Tibial nerve (tissue), 4 donors: ENCODE measurements around the gene REEP6. TPM values are rescaled to one million over a fixed set of nuclear protein-coding genes. Genes with fewer than 3 reads are reported as not detected.

ENCODE experiments used
- DNase-seq, 2 donors: peaks; one replicate each; pipeline ENCODE4 v3.0.0-alpha.2; 2019; ENCODE audit warnings: low spot score in 2 of 2
- H3K27ac ChIP-seq, 4 donors: fragments of 200-600 bp; sonication (generic) in 3 of 4; one replicate each; pipeline ENCODE4 v1.5.1; 2017 to 2019; ENCODE audit warnings: mild to moderate bottlenecking in 1 of 4
- H3K27me3 ChIP-seq, 2 donors: fragments of 200-600 bp; sonication (generic) in 1 of 2; one replicate each; pipeline versions ENCODE4 v1.5.1 to v1.6.0; 2017 to 2019
- H3K36me3 ChIP-seq, 3 donors: fragments of 200-600 bp; sonication (generic); one replicate each; pipeline ENCODE4 v1.5.1; 2018 to 2019
- H3K4me1 ChIP-seq, 4 donors: fragments of 200-600 bp; sonication (generic) in 3 of 4; one replicate each; pipeline ENCODE4 v1.5.1; 2017 to 2019
- H3K4me3 ChIP-seq, 4 donors: fragments of 200-600 bp; sonication (generic) in 3 of 4; one replicate each; pipeline ENCODE4 v1.5.1; 2017 to 2019; ENCODE audit warnings: mild to moderate bottlenecking in 1 of 4, moderate library complexity in 1 of 4
- H3K9me3 ChIP-seq, 4 donors: fragments of 200-600 bp; sonication (generic) in 3 of 4; one replicate each; pipeline ENCODE4 v1.5.1; 2017 to 2019
- CTCF ChIP-seq, 5 experiments: fragments of 200-600 bp in 3 of 5; fragments of 450-650 bp in 2 of 5; sonication (generic) in 3 of 5; IDR thresholded peaks; one replicate each; pipeline ENCODE4 v1.5.1; 2016 to 2019; ENCODE audit warnings: antibody characterized with exemption in 5 of 5, mild to moderate bottlenecking in 3 of 5, moderate library complexity in 2 of 5
- EP300 ChIP-seq, 2 donors: sonication (generic); formaldehyde crosslinking; IDR thresholded peaks; one replicate each; pipeline ENCODE4 v1.6.1; 2017; ENCODE audit warnings: antibody characterized with exemption in 2 of 2, mild to moderate bottlenecking in 1 of 2
- POLR2A ChIP-seq, 2 donors: fragments of 450-650 bp; IDR thresholded peaks; one replicate each; pipeline ENCODE4 v1.6.1; 2017; ENCODE audit warnings: antibody characterized with exemption in 2 of 2, mild to moderate bottlenecking in 2 of 2, moderate library complexity in 2 of 2
- WGBS, 2 donors: methylation state at CpG; one replicate each; pipeline ENCODE4 v1.1.5; 2018; 5-methylcytosine and 5-hydroxymethylcytosine counted together
- total RNA-seq, 4 donors: library from RNA; depleted of rRNA; stranded (reverse); fragments of >200 nt; gene quantifications; one replicate each; pipeline ENCODE4 v1.1.0, GENCODE V29; 2016

The REEP6 gene
- total RNA-seq, 4 donors from 2014 or later = 1.2 to 4.6 (median 2.9) TPM

GRCh38 chr19:1446713-1447481, 44.1 kb upstream of the REEP6 start:
- H3K4me1 ChIP-seq = peaks cover 0 to 50% (median 21%) of the 10 kb centered on the region in 4 donors
- peaks cover 0 to 13% (median 0%) of the 10 kb centered on the region in 3 donors for H3K36me3 ChIP-seq
- WGBS, 2 donors = 5 to 6% methylated on average over 44 of the region's 63 CpGs
- H3K4me3 ChIP-seq = peak overlapping the region in 2 of 4 donors; percentile 30 to 45
- H3K27ac ChIP-seq = no peak overlapping the region
- no peak for DNase-seq
- H3K27me3 ChIP-seq = peaks cover 0 to 66% of the 10 kb centered on the region in 2 donors
- no peak for TF ChIP-seq CTCF (IDR thresholded peaks at IDR 0.05)
- H3K9me3 ChIP-seq = no peaks in the 10 kb centered on the region

DNA sequence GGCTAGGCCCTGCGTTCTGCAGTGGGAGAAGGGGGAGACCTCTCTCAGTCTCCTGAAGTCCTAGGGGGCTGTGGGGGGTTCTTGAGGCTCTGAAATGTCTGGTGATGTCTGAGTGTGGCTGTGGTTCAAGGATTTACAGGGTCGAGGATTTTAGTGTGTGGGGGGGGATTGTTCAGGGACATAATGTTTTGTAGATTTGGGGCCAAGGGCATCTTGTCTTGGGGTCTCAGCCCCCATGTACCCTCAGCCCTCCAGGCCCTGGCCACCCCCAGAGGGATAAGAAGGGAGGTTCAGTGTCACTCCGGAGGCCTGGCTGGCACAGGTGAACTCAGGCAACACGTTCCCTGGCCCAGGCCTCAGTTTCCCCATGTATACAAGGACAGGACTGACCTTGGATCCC, 43.5 kb upstream of the REEP6 start:
- Histone ChIP-seq H3K4me1 (peaks cover 0 to 56% (median 24%) of the 10 kb centered on the region in 4 donors), H3K36me3 (peaks cover 0 to 7% (median 0%) of the 10 kb centered on the region in 3 donors), H3K9me3 (no peaks in the 10 kb centered on the region), H3K27me3 (peaks cover 0 to 72% of the 10 kb centered on the region in 2 donors), H3K27ac (no peak overlapping the region), H3K4me3 (no peak overlapping the region)
- 34 to 37% methylated on average over 4 of the region's 4 CpGs for whole genome bisulfite sequencing, 2 donors
- DNase-seq = no peak
- TF ChIP-seq POLR2A (IDR thresholded peaks at IDR 0.05) (no peak), CTCF (IDR thresholded peaks at IDR 0.05) (no peak), EP300 (IDR thresholded peaks at IDR 0.05) (no peak)

GRCh38 chr19:1447944-1448343, 43.0 kb upstream of the REEP6 start:
- Histone ChIP-seq H3K4me3 (no peak overlapping the region), H3K9me3 (no peaks in the 10 kb centered on the region), H3K27ac (no peak overlapping the region), H3K4me1 (peaks cover 0 to 60% (median 27%) of the 10 kb centered on the region in 4 donors), H3K36me3 (peaks cover 0 to 2% (median 0%) of the 10 kb centered on the region in 3 donors), H3K27me3 (peaks cover 0 to 76% of the 10 kb centered on the region in 2 donors)
- no peak for DNase-seq
- 83 to 89% methylated on average over 9 of the region's 9 CpGs for whole genome bisulfite sequencing, 2 donors
- TF ChIP-seq EP300 (IDR thresholded peaks at IDR 0.05) = no peak
- TF ChIP-seq CTCF (IDR thresholded peaks at IDR 0.05) = no peak
- no peak for TF ChIP-seq POLR2A (IDR thresholded peaks at IDR 0.05)

GRCh38 chr19:1449467-1450442, 41.2 kb upstream of the REEP6 start, which contains the start of gene APC2:
Gene APC2, plus strand, starts transcription at chr19:1450121. Its CDS starts 2,881 bp downstream, at chr19:1453002.
- 3 to 6% methylated on average over 53 to 66 of the region's 74 CpGs for WGBS, 2 donors

More at GRCh38 chr19:1449467-1450442, 41.2 kb upstream of the REEP6 start, which contains the start of gene APC2:
- Histone ChIP-seq H3K36me3 (no peaks in the 10 kb centered on the region), H3K9me3 (no peaks in the 10 kb centered on the region), H3K27ac (peak within 1 kb of the TSS in 2 of 4 donors; percentile 6 to 72), H3K27me3 (peaks cover 0 to 94% of the 10 kb centered on the region in 2 donors), H3K4me3 (peak within 1 kb of the TSS in 1 of 4 donors; percentile 16), H3K4me1 (peaks cover 0 to 70% (median 39%) of the 10 kb centered on the region in 4 donors)
- DNase-seq = no peak
- no peak for TF ChIP-seq EP300 (IDR thresholded peaks at IDR 0.05)
- TF ChIP-seq POLR2A (IDR thresholded peaks at IDR 0.05) = no peak
- TF ChIP-seq CTCF (IDR thresholded peaks at IDR 0.05) = no peak
